ENCODE results near the gene IWS1.
"Not testable (repeated sequence)": the region's sequence is repeated elsewhere in the genome, so short reads cannot be mapped to it uniquely, and the experiment has no call there.

Gene IWS1

DNA sequence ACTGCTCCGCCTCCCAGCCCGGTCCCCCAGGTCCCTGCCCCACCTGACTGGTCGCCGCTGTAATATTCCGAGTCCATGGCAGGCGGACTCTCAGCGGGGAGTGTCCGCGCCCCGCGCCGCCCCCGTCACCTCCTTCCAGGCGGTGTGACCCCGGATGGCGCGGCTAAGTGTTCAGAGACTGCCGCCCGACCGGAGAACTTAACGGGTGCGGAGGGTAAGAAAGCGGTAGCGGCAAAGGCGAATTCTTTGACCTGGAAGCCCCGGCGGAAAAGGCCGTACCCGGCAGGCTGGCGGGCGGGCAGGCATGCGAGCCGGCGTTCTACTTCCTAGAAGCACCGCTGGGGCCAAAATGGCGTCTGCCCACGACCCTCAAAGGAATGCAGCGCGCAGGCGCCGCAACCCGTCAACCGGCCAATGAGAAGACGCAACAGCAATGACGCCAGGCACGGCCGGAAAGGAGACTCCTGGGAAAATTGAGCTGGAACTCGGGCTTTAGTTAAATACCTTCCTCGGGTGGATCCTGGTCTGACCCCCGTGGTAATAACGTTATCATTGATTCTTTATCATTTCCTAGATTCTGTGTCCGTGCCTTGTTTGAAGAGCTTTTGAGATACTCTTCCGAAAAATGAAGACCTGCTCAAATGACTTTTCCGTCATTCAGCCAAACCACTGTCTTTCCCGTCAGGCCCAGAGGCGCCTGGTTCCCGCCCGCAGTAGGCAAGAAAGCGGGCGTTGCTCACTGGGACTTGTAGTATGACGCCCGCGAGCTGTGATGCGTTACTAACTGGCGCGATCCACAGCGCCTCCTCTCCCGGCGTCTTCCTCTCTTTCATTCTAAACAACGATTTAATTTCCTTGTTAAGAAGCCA, at the start of gene IWS1:
Gene IWS1, minus strand, starts transcription at position 358 of the 869 bp plus-strand sequence. Its CDS starts 281 bp downstream, at position 77.
- peak; percentile 80 for DNase-seq (ENCODE audit: low read depth, low spot score)
- peak within 1 kb of the TSS; percentile 99 for H3K27ac ChIP-seq

DNA sequence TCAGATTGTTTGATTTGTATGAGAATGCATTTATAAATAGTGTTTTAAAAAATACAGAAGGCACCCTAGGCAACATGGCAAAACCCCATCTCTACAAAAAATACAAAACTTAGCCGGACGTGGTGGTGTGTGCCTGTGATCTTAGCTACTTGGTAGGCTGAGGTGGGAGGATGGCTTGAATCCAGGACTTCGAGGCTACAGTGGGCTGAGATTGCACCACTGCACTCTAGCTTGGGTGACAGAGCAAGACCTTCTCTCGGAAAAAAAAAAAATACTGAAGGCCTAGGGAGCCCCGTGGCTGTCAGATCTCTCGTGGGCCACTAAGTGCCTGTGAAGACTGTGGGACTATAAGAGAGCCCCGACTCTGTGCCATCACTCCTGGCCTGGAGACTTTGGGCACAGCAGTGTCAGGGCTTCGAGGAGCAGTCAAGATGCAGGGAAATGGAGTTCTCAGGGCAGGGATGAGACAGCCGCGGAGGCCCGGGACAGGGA, 49.7 kb upstream of the IWS1 start:
- H3K27ac ChIP-seq: no peak overlapping the region
- DNase-seq (ENCODE audit: low read depth, low spot score): no peak

DNA sequence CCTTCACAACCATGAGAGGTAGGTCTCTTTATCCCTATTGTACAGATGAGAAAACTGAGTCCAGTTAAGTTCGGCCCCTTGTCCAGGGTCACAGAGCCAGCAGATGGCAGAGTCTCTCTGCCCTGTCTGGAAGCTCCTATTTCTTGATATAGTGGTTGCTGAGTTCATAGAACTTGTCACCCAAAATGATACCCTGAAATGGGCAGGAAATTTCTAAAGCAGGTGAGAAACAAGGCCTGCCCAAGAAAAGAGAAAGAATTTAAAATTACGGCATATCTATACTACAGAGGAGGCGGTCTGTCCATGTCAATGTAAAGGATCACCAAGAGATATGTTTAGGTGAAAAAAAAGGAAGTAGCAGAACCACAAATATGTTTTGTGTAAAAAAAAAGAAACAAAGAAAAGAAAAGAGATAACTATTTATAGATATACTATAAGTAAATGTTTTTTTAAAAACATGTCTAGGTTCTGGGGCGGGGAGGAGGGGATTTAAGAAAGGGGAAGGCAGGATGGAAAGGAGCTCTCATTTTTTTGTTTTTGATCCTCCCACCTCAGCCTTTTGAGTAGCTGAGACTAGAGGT, 49.0 kb upstream of the IWS1 start:
- no peak overlapping the region for H3K27ac ChIP-seq
- no peak for DNase-seq (ENCODE audit: low read depth, low spot score)

DNA sequence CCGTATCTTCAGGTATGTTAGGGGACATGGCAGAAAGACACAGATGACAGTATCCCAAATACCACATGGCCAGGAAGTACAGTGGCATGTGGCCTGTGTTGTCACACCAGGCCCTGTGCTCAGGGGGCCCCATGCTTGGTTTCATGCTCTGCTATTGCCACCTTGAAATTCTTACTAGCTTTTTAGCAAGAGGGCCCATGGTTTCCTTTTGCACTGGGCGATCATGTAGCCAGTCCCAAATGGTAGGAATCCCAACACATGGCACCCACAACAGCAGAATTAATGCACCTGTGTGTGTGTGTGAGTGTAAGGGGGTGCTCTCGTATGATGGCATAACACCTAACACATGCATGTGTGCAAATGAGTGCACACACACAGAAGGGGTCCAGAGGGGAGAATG, 48.4 kb upstream of the IWS1 start:
- H3K27ac ChIP-seq: no peak overlapping the region
- no peak for DNase-seq (ENCODE audit: low read depth, low spot score)

DNA sequence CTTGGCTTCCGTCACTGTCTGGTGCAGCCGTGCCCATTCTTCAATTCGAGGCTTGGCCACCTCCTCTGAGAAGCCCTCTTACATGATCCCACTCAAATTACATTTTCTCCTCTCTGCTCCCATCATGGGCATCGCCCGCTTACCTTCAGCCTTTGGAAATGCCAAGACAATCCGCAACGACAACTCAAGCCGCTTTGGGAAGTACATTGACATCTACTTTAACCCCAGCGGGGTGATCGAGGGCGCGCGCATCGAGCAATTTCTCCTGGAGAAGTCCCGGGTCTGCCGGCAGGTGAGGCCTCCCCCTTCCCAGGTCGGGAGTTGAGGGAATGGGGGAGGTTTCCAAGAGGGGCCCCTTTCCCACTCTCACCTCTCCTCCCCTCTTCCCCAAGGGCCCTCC, 47.5 kb upstream of the IWS1 start:
- DNase-seq (ENCODE audit: low read depth, low spot score): no peak
- H3K27ac ChIP-seq: no peak overlapping the region

DNA sequence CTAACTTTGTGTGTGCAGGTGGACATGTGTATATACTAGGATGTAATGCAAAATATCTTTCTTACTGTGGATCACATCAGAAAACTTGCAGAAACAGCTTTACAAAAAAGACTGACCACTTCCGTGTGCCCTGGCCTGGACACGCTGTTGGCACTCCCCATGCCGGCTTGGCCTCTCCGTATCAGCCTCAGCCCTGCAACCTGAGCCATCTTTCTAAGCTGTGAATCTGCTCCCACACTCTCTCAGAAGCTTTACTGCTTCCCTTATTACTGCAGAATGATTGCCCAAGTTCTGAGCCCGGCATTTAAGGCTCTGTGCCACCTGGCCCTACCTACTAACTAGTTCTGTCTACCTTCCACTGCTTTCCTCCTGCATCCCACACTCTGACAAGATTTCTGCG, 47.0 kb upstream of the IWS1 start:
- no peak for DNase-seq (ENCODE audit: low read depth, low spot score)
- H3K27ac ChIP-seq: no peak overlapping the region

DNA sequence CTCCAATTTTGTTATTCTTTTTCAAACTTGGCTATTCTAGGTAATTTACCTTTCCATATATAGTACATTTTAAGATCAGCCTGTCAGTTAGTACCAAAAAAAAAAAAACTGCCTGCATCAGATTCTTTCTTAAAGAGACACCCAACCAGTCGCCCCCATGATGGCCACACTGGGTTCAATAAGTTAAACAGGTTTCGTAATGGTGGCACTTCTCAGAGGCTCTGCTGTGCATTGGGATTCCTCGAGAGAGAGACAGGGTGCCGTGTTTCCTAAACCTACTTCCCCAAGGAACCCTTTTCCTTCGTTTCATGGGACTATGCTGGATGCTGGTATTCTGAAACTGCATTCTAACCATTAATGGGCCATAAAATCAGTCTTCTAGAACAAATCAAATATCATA, 46.6 kb upstream of the IWS1 start:
- no peak for DNase-seq (ENCODE audit: low read depth, low spot score)

DNA sequence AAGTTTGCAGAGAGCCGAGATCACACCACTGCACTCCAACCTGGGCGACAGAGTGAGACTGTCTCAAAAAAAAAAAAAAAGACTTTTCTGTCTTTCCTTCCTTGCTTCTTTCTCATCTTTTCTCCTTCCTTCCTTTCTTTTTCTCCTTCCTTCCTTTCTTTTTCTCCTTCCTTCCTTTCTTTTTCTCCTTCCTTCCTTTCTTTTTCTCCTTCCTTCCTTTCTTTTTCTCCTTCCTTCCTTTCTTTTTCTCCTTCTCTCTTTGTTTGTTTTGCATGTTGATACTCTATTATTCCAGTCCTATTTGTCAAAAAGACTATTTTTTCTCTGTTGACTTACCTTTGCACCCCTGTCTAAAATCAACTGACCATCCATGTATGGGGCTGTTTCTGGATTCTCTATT, 46.1 kb upstream of the IWS1 start:
- DNase-seq (ENCODE audit: low read depth, low spot score); H3K27ac ChIP-seq: not testable (repeated sequence)

More for the DNA sequence above, 46.6 kb upstream of the IWS1 start:
- H3K27ac ChIP-seq: no peak overlapping the region

DNA sequence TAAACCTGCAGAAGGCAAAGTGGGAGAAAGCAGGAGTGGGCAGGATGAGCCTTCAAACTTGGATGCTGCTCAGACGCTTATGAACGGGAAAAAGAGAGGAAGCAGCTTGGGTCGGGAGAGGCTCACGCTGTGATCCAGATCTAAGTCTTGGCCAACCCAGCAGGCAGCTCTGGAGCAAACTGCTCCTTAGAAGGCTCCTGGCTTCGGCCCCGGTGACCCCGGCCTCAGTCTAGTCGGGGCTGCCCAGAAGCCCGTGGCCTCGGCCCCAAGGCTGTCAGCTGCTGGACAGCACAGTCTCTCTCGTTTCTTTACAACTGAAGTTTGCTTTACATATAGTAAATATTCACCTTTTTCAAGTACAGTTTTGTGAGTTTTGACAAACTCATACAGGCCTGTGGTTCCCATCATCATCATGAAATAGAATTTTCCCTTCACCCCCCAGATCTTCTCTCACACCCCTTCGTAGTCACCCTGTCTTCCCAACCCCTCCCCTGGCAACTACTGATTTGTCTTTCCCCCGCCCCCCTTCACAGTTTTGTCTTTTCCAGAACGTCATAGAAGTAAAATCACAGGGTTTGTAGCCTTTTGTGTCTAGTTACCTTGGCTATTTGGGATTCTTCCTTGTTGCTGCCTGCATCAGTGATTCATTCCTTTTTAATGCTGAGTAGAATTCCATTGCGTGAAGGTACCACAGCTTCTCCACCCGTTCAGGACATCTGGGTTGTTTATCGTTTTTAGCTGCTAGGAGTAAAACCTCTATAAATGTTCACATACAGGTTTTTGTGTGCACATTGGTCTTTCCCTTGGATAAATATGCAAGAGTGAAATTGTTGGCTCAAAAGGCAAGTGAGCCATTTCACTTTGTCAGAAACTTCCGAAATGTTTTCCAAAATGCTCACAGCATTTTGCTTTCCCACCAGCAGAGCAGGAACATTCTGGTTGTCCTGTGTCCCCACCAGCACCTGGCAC, 44.3 kb upstream of the IWS1 start:
- no peak overlapping the region for H3K27ac ChIP-seq
- DNase-seq (ENCODE audit: low read depth, low spot score): no peak

DNA sequence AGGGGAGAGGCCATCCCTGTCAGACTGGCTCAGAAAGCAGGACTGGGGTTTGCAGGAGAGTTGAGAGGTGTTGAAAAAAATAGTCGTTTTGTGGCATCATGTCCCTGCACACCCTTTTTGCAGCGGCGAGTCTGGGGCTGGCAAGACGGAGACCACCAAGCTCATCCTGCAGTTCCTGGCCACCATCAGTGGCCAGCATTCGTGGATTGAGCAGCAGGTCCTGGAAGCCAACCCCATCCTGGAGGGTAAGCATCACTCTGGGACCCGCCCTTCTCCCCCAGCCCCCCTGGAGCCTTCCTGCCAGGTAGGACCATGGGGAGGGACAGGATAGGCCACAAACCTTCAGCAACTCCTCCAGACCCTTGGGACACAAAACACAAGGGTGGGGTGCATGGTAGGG, 43.4 kb upstream of the IWS1 start:
- DNase-seq (ENCODE audit: low read depth, low spot score): no peak
- no peak overlapping the region for H3K27ac ChIP-seq

DNA sequence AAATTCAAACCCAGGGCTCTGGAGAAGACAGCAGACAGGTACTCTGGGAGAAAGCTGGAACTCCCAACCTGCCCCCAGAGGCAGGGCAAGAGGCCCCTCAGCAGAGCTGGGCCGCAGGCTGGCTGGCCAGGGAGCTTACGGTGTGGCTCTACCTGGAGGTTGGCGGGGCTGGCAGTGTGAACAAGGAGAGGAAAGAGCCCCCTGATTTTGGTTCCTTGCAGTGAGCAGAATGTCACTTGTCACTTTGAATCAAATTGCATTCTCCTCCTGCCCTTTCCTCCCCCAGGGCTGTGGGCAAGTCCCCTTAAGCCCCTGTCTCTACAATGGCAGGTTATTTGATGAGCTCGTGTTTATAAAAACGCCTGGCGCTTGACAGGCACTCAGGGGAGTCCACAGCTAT, 41.8 kb upstream of the IWS1 start:
- no peak for DNase-seq (ENCODE audit: low read depth, low spot score)
- no peak overlapping the region for H3K27ac ChIP-seq

DNA sequence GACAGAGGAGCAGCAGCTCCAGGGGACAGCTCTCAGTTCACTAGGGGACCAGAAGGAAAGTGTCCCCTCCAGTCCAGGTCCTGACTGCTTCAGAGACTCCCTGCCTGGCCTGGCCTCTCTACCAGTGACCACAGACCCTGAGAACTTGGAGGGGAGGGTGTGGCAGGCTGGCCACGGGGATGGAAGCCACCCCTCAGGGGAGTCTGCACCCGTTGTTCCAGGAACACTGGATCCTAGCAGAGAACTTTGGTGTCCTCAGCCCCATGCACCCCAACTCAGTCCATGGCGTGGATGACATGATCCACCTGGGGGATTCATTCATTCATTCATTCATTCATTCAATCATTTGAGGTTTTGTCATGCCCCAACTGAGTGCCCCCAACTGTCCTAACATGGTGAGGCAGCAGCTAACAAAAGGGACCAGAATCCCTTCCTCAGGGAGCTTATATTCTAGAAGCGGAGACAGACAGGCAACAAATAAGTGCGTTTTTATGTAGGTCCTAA, 41.1 kb upstream of the IWS1 start:
- DNase-seq (ENCODE audit: low read depth, low spot score): no peak
- no peak overlapping the region for H3K27ac ChIP-seq

DNA sequence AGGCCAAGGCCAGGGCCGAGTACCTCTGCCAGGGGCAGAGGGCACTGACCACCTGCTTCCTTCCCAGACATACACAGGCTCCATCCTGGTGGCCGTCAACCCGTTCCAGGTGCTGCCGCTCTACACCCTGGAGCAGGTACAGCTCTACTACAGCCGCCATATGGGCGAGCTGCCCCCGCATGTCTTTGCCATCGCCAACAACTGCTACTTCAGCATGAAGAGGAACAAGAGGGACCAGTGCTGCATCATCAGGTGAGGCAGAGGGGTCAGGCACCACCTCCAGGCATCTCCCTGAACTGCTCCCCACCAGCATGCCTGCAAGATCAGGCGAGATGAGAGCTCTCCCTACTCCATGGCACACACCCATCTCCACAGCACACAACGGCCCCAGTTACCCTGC, 40.3 kb upstream of the IWS1 start:
- H3K27ac ChIP-seq: no peak overlapping the region

DNA sequence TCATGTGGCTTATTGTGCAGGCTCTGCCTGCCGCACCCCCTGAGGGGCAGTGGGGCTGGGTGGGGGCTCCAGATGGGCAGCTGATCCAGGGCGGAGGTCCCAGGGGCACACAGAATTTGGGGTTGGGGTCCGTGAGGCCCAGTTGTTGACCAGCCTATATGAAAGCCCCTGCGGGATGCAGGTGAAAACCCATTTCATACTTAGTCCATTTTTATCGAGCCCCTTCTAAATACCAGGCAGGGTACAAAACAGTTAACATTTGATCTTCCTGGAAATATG, 39.8 kb upstream of the IWS1 start:
- no peak for DNase-seq (ENCODE audit: low read depth, low spot score)
- H3K27ac ChIP-seq: no peak overlapping the region

More for the DNA sequence above, 40.3 kb upstream of the IWS1 start:
- no peak for DNase-seq (ENCODE audit: low read depth, low spot score)

DNA sequence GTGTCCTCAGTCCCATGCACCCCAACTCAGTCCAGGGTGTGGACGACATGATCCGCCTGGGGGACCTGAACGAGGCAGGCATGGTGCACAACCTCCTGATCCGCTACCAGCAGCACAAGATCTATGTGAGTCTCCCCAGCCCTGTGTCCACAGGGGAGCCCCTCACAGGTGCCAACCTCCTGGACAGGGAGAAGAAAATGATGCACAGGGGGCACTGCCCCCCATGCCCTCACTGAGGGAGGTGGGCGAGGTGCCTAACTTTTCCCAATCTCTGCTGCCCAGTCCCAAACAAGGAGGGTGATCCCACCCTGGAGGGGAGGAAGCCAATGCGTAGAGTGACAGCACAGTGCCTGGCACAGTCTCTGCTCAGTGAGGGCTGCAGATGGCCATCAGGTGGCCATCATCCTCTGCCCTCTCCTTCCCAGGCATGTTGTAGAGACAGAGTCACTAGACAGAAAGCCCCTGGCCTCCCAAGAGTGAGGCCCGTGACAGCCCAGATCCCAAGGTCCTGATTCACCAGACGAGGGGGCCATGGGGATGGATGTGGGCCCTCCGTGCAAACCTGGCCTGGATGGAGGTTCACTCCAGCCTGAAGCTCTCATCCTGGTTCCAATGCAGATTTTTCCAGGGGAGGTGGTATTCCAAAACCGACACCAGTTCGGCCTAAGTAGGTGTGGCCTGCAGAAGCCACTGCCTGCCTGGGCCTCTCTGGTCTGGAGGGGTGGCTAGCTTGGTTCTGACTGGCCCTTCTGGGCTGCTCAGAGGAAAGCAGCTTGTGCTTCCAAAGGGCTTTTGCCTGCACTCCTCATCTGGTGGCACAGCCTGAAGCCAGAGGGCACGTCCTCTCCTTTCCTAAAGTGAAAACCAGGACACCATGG, 39.2 kb upstream of the IWS1 start:
- no peak for DNase-seq (ENCODE audit: low read depth, low spot score)
- no peak overlapping the region for H3K27ac ChIP-seq

DNA sequence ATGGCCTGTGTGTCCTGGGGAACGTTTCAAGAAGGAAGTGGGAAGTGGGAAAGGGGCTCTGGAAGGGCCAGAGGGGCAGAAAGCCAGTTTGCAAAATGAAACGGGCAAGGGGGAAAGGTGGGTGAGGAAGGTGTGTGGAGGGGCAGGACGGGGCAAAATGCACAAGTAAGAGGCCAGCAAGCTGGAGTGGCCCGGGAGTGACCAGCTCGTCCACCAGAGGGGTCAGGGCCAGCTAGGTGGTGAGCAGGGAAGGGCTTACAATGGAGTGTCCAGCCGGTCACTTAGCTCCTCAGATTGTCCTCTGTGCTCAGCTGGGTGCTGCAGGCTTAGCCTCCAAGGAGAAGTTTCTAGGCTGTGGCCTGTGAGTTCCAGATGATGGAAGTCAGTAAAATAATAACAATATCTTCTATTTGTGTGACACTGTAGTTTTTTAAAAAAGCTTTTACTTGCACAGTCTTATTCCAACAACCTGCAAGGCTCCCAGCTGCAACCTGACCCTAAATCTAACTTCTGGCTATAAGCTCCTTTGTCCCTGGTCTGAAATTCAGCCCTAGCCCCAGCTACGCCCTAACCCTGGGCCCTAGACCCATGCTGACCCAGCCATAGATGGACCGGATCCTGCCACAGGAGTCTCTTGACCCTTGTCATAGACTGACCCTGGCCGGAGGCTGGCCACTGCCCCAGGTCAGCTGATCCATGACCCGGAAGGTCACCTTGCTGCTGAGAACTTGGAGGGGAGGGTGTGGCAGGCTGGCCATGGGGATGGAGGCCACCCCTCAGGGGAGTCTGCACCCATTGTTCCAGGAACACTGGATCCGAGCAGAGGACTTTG, 38.4 kb upstream of the IWS1 start:
- no peak for DNase-seq (ENCODE audit: low read depth, low spot score)
- H3K27ac ChIP-seq: no peak overlapping the region

DNA sequence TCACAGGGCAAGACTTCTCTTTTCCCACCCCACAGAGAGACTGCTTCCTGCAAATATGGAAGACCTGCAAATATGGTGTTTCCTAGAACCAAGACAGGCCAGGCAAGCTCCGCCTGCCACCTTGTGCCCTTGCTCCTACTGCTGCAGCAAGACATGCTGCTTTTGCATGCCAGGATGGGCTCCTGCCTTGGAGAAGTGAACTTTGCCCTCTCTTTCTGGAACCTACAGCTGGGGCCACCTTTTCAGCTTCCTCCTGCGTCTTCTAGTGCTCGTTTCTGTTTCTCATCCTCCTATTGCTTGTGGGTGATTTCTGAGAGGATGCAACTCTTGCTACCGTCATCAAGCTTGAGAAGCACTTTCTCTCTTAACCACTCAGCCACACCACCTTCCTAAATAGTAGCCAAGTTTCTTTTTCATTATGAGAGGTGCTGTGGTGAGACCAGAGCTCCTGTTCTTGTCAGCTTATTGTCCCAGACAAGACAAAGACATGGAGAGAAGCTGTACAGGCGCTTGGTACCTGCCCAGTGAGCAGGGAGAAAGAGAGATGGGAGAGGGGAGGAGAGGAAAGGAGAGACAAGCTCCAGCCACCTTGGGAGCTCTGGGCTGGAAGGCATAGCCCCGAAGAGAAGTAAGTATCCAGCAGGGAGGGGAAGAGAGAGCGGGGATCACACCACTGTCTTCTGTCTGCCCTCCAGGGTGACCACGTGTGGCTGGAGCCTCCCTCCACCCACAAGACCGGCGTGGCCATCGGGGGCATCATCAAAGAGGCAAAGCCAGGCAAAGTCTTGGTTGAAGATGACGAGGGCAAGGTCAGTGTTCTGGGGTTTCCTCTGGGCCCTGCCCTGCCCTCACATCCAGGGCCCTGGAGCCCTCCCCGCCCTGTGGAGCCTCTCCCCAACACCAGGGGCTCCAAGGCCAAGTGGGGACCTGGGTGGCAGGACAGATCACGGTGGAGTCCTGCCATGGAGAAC, 37.5 kb upstream of the IWS1 start:
- no peak for DNase-seq (ENCODE audit: low read depth, low spot score)

DNA sequence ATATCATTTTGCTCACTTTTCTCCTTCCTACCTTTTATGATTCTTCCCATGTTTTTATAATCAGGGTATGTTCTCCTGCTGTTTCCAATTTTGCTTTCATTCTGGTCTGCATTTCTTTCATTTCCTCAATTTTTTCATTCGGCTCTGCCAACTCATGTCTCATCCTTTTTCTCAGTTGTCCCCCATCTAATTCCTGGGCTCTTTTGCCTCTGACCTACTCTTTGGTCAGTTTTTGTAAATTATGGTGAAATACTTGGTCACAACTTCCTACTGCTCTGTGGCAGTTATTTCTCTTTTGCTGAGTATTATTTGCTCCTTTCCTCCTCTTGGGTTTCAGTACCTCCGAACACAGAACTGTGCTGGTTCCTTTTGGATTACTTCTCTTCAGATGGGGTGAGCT, 36.6 kb upstream of the IWS1 start:
- no peak for DNase-seq (ENCODE audit: low read depth, low spot score)

More for the DNA sequence above, 37.5 kb upstream of the IWS1 start:
- H3K27ac ChIP-seq: no peak overlapping the region

More for the DNA sequence above, 36.6 kb upstream of the IWS1 start:
- no peak overlapping the region for H3K27ac ChIP-seq
